Lower leg skin (tissue), 3 donors: ENCODE results near the gene SLC22A23.

Source experiments
- POLR2A ChIP-seq, 2 donors: fragments of 450-650 bp; IDR thresholded peaks; one replicate each; pipeline ENCODE4 v1.6.1; 2016 to 2017; ENCODE audit warnings: antibody characterized with exemption in 2 of 2, mild to moderate bottlenecking in 1 of 2, moderate library complexity in 1 of 2
- TF ChIP-seq, protein P1 (sequence below), 3 donors: fragments of 450-650 bp; IDR thresholded peaks; one replicate each; pipeline ENCODE4 v1.5.1; 2016; ENCODE audit warnings: antibody characterized with exemption in 3 of 3, mild to moderate bottlenecking in 3 of 3, moderate library complexity in 2 of 3

DNA sequence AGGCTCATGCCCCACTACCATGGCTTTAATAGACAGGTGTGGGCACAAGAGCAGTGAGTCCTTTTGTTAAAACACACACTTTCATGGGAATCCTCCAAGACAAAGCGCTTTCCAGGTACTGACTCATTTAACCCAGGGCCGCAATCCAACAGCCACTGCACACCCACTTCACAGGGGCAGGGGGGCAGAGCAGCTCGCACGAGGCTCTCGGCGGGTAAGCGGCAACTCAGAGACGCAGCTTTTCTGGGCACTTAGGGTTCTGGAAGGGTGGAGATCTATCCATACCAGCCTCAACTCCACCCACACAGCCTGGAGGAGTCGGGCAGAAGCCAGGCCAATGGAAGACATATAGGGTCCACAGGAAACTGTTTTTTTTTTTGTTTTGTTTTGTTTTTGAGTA lies 169.5 kb downstream of the SLC22A23 start:
- TF ChIP-seq, protein P1, sequence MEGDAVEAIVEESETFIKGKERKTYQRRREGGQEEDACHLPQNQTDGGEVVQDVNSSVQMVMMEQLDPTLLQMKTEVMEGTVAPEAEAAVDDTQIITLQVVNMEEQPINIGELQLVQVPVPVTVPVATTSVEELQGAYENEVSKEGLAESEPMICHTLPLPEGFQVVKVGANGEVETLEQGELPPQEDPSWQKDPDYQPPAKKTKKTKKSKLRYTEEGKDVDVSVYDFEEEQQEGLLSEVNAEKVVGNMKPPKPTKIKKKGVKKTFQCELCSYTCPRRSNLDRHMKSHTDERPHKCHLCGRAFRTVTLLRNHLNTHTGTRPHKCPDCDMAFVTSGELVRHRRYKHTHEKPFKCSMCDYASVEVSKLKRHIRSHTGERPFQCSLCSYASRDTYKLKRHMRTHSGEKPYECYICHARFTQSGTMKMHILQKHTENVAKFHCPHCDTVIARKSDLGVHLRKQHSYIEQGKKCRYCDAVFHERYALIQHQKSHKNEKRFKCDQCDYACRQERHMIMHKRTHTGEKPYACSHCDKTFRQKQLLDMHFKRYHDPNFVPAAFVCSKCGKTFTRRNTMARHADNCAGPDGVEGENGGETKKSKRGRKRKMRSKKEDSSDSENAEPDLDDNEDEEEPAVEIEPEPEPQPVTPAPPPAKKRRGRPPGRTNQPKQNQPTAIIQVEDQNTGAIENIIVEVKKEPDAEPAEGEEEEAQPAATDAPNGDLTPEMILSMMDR (IDR thresholded peaks at IDR 0.05), result no peak
- TF ChIP-seq POLR2A (IDR thresholded peaks at IDR 0.05), result no peak
